NCI-H345 treated with DMSO at 0.1 percent for 48 hours (cell line): Measurements from ENCODE around the gene USP38.
"Not testable (repeated sequence)": the region's sequence is repeated elsewhere in the genome, so short reads cannot be mapped to it uniquely, and the experiment has no call there.

Experiments
- DNase-seq: peaks from one replicate; lab custom pipeline; 2025; ENCODE audit not compliant: unreplicated experiment; lab: John Stamatoyannopoulos, UW

Gene USP38, protein sequence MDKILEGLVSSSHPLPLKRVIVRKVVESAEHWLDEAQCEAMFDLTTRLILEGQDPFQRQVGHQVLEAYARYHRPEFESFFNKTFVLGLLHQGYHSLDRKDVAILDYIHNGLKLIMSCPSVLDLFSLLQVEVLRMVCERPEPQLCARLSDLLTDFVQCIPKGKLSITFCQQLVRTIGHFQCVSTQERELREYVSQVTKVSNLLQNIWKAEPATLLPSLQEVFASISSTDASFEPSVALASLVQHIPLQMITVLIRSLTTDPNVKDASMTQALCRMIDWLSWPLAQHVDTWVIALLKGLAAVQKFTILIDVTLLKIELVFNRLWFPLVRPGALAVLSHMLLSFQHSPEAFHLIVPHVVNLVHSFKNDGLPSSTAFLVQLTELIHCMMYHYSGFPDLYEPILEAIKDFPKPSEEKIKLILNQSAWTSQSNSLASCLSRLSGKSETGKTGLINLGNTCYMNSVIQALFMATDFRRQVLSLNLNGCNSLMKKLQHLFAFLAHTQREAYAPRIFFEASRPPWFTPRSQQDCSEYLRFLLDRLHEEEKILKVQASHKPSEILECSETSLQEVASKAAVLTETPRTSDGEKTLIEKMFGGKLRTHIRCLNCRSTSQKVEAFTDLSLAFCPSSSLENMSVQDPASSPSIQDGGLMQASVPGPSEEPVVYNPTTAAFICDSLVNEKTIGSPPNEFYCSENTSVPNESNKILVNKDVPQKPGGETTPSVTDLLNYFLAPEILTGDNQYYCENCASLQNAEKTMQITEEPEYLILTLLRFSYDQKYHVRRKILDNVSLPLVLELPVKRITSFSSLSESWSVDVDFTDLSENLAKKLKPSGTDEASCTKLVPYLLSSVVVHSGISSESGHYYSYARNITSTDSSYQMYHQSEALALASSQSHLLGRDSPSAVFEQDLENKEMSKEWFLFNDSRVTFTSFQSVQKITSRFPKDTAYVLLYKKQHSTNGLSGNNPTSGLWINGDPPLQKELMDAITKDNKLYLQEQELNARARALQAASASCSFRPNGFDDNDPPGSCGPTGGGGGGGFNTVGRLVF

DNA sequence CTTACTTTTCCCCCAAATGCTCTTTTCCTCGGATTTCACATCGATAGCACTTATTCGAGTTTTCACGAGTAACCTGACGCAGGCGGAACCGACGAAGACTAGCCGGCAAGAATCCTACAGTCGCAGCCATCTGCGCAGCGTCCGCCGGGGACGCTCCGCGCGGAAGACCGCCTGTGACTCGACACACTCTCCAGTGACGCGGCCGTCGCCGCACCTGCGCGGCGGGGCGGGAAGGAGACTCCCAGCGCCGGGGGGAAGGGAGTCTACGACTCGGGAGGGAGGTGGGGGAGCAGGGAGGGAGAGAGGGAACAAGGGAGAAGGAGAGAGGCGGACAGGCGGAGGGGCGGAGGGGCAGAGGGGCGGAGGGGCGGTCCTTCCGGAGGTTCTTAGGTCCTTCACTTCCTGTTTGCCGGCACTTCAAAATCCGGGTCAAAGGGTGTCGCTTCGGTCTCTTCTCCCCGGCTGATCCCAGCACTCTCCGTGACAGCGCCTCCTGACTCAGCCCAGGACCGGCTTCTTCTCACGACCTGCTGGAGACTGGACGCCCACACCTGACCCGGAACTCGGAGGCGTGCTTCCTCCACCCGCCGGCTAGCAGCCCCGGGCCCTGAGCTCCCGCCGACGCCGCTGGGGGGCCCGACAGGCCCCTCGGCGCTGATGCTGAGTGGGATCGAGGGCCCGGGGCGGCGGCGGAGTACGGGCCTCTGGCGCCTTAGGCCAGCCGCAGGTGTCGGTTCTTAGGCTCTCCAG, at the start of gene USP38:
TSS of gene USP38 (plus strand) at position 415 of the 750 bp plus-strand sequence. CDS start 534 bp downstream, outside the sequence.
- peak; percentile 91 for DNase-seq

DNA sequence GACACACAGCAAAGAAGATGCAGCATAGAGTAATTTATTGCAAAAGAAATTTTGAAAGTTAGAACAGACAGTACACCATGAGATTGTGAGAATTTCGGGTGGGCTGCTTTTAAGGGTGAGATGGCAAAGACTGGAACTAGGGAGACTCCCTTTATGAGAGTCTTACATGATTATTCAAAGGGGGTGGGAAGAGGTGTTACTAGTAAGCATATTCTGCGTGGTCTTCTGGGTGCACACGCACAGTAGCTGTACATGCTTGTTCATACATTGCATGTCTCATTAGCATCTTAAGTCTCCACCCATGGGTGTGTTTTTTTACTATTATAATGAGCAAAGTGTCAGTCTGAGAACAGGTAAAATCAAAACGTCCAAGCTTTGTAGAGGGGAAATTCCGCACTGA, 49.4 kb upstream of the USP38 start:
- no peak for DNase-seq

DNA sequence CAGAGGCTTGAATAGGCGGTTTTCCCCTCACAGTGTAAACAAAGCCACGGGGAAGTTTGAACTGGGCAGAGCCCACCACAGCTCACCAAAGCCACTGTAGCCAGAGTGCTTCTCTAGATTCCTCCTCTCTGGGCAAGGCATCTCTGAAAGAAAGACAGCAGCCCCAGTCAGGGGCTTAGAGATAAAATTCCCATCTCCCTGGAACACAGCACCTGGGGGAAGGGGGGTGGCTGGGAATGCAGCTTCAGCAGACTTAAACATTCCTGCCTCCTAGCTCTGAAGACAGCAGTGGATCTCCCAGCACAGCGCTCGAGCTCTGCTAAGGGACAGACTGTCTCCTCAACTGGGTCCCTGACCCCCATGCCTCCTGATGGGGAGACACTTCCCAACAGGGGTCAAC, 44.0 kb upstream of the USP38 start:
- DNase-seq = no peak

DNA sequence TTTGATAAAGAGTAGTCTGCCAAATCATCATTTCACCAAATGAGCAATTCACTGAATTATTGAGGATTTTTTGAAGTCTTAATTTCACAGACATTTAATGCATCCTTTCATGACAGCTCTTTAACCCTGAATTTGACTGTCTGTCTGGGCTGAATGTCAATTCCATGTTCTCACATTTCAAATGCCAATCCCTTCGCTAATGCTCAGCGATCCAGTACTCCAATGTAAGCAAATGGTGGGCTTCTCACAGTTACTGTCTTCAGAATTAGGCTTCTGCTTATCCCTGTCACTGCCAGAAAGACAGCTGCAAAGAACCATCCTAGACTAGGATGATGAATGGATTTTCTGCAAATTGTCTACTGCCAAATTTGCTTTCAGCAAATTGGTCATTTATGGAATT, 36.2 kb upstream of the USP38 start:
- no peak for DNase-seq

DNA sequence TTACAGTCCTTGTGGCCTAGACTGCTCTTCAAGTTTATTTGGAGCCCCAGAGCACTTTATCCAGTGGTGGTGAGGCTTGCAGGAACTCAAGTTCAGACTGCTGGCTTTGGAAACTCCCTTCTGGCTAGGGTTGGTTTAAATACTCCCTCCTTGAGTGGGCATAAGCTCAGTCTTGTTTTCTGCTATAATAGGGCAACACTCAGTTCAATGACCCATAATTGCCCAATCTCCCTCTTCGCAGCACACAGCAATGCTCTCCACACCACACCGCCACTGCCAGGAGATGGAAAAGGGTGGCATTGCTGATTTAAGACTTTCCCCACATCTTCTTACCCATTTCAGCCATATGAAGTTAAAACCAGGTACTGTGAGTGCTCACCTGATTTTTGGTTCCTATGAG, 27.9 kb upstream of the USP38 start:
- DNase-seq = no peak

DNA sequence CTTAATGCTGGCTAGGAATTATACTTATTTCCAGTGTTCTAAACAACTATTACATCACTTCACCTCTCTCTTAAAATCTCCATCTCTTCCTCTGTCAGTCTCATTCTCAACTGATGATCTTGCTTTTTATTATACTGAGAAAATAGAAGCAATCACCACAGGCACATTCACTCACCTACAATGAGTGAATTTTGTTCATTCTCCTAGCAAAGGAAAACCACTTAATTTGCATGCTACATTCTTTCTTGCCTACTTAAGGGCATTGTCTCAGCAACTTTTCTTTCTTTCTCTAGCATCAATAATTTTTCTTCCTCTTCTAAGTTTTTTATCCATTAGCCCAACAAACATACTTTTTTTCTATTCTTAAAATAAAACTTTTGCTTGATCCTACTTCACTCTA, 21.1 kb upstream of the USP38 start:
- no peak for DNase-seq

DNA sequence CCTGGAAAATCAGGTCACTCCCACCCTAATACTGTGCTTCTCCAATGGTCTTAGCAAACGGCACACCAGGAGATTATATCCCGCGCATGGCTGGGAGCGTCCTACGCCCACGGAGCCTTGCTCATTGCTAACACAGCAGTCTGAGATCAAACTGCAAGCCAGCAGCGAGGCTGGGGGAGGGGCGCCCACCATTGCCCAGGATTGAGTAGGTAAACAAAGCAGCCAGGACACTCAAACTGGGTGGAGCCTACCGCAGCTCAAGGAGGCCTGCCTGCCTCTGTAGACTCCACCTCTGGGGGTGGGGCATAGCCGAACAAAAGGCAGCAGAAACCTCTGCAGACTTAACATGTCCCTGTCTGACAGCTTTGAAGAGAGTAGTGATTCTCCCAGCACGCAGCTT, 18.0 kb upstream of the USP38 start:
- DNase-seq = not testable (repeated sequence)

DNA sequence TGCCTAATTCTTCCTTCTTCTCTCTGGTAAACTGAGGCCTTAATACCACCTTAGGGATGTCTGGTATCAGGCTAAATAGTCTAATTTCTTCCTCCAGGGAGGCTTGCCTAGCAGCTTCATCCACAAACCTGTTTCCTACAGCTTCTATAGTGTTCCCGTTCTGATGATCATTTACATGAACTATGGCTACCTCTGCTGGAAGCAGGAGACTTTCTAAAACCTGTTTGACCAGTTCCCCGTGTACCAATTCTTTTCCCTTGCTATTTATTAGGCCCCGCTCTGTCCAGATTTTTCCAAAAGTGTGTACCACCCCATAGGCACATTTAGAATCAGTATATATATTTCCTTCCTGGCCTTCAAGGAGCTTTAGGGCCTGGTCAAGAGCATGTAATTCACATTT, 5.8 kb upstream of the USP38 start:
- DNase-seq = no peak

DNA sequence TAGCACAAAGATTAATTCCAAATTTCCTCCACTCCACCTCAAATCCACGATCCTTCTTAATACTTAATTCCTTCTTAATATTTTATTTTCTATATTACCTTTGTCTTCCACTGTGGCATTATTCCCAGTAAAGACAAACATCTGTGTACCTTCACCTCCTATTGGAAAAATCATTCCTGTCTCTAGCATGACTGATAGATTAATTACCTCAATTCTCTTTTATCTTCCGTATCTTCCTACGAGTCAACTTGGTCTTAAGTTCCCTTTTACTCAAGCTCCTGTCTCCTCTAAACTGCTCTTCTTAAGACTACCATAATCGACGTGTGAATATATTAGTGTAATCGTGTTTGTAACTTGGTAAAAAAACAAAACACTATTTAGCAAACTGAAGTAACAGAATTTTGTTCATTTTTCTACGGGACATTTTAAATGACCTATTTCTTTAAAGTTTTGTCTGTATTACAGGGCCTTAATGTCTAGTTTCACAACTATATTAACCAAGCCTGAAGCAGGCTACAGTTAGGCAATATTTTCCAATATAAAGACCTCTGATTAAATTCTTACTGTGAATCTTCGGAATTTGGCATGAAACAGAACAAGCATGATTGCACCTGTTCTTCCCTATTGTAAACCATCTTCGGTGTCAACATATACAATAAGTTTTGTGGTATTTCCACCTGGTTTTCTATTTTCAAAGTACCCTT, 1.1 kb upstream of the USP38 start:
- DNase-seq = no peak

DNA sequence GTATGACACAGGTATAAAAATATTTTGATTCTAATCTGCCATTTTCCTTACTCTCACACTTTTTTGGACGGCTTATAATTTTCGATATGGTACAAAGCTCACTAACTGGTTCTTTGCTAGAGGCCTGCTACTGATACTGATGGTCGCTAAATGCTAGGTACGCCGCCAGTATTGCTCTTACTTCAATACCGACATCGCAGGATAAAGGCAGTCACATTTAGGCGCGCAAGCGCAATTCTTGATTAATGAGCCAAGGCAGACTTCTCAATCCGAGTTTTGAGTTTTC, 557 bp upstream of the USP38 start:
- DNase-seq = no peak

DNA sequence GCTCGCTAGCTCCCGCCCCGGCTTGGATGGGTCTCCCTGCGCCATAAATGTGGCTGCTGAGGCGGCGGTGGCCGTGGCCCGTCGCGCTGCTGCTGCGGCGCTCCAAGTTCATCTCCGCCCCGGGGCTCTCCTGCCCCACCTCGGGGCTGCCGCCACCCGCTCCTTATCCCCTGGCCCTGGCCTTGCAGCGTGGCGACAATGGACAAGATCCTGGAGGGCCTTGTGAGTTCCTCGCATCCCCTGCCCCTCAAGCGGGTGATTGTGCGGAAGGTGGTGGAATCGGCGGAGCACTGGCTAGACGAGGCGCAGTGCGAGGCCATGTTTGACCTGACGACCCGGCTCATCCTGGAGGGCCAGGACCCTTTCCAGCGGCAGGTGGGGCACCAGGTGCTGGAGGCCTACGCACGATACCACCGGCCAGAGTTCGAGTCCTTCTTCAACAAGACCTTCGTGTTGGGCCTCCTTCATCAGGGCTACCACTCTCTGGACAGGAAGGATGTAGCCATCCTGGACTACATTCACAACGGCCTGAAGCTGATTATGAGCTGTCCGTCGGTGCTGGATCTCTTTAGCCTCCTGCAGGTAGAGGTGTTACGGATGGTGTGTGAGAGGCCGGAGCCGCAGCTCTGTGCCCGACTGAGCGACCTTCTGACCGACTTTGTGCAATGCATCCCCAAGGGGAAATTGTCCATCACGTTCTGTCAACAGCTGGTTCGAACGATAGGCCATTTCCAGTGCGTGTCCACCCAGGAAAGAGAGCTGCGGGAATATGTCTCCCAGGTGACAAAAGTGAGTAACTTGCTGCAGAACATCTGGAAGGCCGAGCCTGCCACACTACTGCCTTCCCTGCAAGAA, 763 bp downstream of the USP38 start:
- DNase-seq = no peak

DNA sequence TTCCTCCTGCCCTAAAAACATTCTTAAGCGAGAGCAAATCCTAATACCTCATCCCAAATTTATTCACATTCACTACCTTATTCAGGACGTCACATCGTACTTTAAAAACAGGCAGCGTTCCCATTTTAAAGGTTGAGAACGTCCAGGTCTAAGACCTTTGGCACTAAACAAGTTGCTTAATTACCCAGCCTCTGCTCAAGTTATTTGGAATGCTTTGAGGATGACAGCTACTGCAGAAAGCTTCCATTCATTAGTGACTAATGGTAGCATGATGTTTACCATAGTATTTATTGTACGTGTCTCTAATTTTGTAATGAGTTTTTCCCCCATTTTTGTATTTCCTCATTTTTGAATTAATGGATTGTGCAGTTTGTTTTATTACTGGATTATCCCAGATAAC, 1.5 kb downstream of the USP38 start:
- DNase-seq = no peak

DNA sequence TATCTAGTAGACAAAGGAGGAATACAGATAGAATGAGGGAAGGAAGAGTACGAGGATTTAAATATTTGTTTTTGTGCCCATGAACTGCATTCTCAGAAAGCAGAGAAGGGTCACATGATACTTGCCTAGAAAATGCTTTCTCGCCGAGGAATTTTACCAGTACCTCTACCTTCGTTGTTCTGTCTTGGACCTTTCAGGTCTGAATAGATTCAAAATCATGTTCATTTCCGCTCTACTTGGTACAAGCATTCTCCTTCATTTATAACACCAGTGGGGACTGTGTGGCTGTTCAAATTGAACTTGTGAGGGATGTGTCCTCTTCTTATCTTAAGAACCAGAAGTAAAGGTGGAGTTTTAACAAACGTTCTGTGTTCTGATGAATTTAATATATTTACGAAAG, 1.9 kb downstream of the USP38 start:
- no peak for DNase-seq

DNA sequence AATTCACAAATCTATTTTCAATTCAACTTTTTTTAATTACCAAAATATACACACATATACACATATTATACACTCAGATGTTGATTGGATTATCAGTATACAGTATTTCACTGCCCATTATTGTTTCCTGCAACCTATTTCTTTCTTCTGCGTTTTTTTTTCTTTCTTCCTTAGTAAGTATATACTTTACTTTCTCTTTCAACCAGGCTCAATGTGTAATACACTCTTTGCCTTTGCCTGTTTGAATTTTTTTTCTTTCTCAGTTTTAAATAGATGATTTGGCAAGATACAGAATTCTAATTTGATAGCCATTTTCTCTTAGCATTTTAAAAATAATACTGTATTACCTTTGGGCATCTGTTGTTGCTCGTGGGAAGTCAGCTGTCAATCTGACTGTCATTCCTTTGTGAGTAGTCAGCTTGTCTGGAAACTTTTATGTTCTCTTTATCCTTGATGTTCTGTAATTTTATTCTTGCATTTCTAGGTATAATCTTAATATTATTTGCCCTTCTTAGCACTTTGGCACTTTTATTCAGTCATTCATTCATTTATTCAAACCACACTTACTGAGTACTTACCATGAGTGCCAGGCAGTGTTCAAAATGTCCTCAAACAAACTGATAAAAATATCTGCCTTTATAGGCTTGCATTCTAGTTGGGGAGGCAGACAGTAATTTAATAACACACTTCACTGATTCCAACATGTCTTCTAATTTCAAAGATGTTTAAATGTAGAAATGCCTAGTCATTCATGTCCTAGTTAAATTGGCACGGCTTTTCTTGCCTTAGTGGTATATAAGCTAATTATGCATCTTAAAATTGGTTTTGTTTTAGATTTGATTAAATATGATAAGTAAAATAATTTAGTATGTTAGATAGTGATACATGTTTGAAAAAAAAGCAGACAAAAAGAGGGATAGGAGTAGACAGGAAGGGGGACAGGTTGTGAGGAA, 3.7 kb downstream of the USP38 start:
- DNase-seq = no peak

DNA sequence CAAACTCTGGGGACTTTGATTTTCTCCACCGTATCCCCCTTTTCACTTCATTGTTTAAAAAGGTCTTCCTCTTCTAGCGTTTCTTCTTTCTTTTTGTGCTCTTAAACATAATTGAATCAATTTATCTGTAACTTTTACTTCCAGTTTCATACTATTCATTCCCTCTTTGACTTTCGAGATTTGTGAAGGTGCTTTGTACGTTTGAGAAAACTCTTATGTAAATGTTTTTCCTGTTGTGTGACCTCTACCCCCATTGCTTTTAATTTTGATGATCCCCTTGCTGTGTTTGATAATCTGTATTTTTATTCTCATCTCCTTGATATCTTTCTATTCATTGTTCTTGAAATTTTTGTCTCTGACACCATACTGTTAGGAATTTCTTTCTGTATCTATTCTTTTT, 4.8 kb downstream of the USP38 start:
- DNase-seq = no peak

DNA sequence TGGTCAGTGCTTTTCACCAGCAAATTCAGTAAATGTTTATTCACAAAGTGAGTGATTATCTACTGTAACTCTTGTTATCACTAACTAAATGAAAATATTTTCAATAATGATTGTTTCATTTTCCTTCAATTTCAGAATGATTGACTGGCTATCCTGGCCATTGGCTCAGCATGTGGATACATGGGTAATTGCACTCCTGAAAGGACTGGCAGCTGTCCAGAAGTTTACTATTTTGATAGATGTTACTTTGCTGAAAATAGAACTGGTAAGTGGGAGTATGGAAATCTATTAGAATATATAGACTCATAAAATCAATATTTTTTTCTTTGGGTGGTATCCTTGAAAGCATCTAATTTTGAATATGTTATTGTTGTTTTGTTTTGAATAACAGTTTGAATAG, 10.9 kb downstream of the USP38 start:
- no peak for DNase-seq

DNA sequence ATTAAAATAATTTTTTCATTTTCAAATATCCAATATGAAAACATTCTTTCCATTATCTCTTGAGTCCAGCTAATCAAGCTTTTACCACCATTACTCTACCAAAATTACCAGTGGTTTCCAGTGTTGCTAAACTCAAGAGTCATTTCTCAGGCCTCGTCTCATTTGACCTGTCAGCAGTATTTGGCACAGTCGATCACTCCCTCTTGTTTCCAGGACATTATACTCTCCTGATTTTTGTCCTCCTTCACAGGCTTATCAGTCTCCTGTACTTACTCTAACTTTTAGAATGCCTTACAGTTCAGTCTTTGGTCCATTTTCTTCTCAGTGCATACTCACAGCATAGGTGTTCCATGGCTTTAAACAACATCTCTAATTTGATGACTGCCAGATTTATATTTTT, 11.6 kb downstream of the USP38 start:
- no peak for DNase-seq

DNA sequence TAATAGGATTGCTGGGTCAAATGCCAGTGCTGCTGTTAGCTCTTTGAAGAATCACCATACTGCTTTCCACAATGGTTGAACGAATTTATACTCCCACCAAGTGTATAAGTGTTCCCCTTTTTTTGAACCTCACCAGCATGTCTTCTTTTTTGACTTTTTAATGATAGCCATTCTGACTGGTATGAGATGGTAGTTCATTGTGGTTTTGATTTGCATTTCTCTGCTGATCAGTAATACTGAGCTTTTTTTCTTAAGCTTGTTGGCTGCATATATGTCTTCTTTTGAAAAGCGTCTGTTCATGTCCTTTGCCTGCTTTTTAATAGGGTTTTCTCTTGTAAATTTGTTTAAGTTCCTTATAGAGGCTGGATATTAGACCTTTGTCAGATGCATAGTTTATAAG, 14.8 kb downstream of the USP38 start:
- no peak for DNase-seq

DNA sequence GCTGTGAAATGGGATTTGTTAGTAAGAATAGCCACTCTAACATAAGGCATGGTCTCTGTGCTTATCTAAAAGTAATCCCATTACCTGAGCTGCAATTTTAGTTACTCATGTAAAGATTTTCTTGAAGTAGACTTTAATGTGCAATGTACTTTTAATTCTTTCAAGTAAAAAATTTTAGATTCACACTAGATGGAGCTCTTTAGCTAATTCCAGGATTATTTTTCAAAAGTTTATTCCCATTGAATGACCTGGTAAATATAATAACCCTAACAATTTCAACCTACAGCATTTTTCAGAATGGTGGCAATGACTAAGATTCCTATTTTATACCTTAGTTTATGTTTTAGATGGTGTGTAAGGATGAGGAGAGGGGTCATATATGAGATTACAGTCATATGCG, 18.1 kb downstream of the USP38 start:
- no peak for DNase-seq
